VCaP (cell line): ENCODE results near the gene NRL.
A peak's percentile ranks its signal among the peaks of the same experiment; 100 is the strongest.

Source experiments
- H3K27ac ChIP-seq: fragments of 450-650 bp; 2 replicates; pipeline ENCODE4 v1.5.1; 2017
- TF ChIP-seq, protein P1 (sequence below): fragments of 450-650 bp; conservative IDR thresholded peaks from 2 replicates; pipeline ENCODE4 v1.5.1; 2017; ENCODE audit warnings: mild to moderate bottlenecking, moderate library complexity

The NRL gene

GRCh38 chr14:24122416-24122815, 7.7 kb upstream of the NRL start:
- TF ChIP-seq, protein P1, sequence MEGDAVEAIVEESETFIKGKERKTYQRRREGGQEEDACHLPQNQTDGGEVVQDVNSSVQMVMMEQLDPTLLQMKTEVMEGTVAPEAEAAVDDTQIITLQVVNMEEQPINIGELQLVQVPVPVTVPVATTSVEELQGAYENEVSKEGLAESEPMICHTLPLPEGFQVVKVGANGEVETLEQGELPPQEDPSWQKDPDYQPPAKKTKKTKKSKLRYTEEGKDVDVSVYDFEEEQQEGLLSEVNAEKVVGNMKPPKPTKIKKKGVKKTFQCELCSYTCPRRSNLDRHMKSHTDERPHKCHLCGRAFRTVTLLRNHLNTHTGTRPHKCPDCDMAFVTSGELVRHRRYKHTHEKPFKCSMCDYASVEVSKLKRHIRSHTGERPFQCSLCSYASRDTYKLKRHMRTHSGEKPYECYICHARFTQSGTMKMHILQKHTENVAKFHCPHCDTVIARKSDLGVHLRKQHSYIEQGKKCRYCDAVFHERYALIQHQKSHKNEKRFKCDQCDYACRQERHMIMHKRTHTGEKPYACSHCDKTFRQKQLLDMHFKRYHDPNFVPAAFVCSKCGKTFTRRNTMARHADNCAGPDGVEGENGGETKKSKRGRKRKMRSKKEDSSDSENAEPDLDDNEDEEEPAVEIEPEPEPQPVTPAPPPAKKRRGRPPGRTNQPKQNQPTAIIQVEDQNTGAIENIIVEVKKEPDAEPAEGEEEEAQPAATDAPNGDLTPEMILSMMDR: no peak
- H3K27ac ChIP-seq: no peak overlapping the region

DNA sequence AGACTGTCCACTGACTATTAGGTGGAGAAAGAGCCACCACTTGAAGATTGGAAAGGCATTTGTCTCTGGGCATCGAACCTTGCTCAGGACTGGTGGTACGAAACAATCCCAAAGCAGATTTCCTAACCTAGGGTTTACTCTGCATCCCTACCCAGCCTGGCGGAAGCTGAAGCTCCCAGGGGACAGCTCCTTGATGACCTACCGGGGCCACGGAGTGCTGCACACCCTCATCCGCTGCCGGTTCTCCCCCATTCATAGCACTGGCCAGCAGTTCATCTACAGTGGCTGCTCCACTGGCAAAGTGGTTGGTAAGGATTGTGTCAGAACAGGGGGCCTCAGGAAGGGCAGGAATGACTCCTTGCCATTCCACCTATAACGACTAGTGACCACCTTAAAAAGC, 6.5 kb upstream of the NRL start:
- no peak overlapping the region for H3K27ac ChIP-seq
- TF ChIP-seq, protein P1: no peak

DNA sequence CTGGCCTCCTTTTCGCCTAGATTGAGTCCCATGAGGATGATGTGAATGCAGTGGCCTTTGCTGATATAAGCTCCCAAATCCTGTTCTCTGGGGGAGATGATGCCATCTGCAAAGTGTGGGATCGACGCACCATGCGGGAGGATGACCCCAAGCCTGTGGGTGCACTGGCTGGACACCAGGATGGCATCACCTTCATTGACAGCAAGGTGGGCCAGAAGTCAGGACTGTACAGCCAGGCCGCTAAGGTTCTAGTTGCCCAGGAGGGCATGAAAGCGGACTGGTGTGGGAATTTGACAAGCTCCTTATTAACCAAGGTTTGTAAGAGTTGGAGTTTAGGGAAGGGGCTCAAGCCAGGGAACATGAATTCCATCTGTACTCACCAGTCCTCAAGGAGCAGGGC, 4.9 kb upstream of the NRL start:
- TF ChIP-seq, protein P1: no peak
- no peak overlapping the region for H3K27ac ChIP-seq

DNA sequence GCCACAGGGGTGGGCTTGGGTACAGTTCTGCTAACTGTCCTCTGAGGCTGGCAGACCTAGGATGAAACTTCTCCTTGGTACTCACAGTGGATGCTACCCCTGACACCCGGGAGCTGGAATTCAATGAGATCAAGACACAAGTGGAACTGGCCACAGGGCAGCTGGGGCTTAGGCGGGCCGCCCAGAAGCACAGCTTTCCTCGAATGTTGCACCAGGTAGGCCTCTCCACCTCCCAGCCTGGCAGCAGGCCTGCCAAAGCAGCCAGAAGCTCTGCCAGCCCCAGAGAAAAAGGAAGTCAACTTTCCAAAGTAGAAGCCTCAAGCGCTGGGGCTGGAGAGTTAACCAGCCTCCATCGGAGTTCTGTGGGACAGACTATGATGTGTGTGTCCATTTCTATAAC, 2.4 kb upstream of the NRL start:
- TF ChIP-seq, protein P1: no peak
- H3K27ac ChIP-seq: no peak overlapping the region

GRCh38 chr14:24116128-24116814, 1.5 kb upstream of the NRL start:
- TF ChIP-seq, protein P1: no peak
- H3K27ac ChIP-seq: peak overlapping the region; percentile 95; the same call in 1 of the 2 replicates

DNA sequence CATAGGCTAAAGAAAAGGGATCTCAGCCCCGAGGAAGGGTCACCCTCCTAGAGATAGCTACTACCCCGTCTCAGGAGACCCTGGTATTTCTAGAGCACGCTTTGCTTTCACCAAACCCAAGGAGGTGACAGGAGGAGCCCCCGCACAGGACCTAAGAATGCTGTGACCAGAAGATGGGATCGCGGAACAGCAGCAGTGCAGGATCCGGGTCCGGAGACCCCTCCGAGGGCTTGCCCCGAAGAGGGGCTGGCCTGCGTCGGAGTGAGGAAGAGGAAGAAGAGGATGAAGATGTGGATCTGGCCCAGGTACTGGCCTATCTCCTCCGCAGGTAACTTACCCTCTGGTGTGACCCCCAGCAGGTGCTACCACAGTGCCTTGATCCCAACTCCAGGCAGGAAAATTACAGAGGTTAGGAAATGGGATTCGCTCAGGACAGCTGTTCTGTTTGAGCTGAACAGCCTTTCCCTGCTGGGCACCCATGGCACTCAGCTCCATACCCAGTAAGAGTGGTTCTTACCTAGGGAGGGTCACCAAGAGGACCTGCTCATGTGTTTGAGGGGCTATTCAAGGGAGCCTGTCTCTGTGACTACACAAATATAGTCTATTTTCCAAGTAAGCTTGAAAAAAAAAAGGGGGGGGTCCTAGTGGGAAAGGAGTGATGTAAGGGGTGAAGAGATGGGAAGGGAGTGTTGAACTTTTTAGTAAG, 826 bp upstream of the NRL start:
- peak overlapping the region; percentile 95 for H3K27ac ChIP-seq
- TF ChIP-seq, protein P1: no peak

- TF ChIP-seq, protein P1: no peak
- peak overlapping the region; percentile 95 for H3K27ac ChIP-seq
These were observed 783 bp downstream of the NRL start for GRCh38 chr14:24113801-24114531.
